NCI-H2171 treated with DMSO at 0.1 percent for 48 hours (cell line): ENCODE results near the gene CRACR2B.

Source experiments
- DNase-seq: peaks from one replicate; lab custom pipeline; 2025; lab: John Stamatoyannopoulos, UW

The CRACR2B gene

DNA sequence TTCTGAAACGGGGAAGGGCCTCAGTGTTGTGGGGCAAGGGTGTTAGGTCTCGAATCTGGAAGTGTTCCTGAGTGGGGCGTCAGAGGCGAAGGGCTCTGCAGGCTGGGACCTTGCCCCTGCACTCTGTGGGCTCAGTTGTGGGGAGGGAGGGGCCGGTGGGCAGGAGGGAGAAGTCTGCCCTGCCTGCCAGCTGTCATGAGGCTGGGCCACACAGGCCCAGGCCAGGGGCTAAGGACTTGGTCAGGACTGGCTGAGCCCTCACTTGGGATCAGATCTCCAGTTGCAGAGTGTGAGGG, at the start of gene CRACR2B:
Gene CRACR2B, plus strand, starts transcription at position 23 of the 296 bp plus-strand sequence. CDS start 689 bp downstream, outside the sequence.
- no peak for DNase-seq

DNA sequence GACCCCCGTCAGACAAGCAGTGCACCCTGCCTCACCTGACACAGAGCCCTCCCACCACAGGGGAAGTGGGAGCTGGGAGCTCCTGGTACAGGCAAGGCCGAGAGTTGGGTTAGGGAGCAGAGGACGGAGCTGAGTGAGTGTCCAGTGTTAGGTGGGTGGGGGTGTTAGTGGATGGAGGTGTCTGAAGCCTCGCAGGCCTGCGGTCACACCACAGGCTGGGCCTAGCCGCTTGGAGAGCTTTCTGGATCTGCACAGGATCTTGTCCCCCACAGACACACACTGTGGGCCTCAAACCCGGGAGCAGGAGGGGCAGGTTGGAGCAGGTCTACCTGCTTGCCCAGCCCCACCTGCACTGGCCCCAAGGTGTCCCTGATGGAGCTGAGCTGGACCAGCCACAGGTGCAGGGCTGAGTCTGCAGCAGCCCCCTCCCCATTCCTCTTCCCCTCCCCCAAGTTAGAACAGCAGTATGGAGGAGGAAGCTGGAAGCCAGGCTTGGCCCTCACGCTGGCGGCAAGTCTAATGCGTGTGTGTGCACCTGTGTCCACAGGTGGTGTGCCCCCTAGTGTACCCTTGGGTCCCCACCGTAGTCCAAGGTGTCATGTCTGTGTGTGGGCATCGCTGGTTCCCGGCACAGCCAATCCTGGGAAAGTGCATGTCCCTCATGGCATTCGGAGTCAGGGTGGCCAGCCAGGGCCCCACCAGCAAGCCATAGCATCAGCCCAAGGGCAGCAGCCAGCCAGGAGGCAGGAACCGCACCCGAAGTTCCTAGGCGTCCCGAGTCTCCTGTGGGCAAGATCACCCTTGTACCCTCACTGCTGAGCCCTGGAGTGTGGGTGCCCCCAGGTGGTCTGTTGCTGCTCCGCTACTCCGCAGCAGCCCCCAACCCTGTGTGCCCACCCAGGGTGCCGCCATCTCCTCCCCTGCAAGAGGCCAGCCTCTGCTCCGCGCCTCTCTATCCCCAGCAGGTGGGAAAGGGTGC, 48.5 kb upstream of the CRACR2B start:
- DNase-seq: no peak

DNA sequence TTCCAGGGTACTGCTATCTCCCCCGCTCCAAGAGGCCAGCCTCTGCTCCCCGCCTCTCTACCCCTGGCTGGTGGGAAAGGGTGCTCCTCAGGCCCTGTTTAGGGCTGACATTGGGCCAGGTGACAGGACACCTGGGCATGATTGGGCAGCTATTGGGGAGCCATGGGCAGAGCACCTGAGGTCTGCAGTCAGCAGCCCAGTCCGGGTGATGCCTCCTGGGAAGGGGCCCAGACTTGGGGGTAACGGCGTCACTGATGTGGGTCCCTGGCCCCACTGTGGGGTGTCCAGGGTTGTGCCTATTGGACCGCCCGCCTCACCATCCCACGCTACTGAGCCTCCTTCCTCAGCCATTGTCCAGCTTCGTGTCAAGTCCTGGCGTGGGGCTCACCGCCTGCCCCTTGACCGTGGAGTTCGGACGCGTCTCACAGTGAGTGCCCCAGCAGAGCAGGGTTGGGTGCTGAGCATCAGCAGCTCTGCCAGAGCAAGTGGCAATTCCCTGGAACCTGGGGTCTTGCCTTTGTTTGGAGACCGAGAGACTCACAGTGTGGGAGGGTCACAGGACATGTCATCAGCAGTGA, 47.7 kb upstream of the CRACR2B start:
- no peak for DNase-seq

DNA sequence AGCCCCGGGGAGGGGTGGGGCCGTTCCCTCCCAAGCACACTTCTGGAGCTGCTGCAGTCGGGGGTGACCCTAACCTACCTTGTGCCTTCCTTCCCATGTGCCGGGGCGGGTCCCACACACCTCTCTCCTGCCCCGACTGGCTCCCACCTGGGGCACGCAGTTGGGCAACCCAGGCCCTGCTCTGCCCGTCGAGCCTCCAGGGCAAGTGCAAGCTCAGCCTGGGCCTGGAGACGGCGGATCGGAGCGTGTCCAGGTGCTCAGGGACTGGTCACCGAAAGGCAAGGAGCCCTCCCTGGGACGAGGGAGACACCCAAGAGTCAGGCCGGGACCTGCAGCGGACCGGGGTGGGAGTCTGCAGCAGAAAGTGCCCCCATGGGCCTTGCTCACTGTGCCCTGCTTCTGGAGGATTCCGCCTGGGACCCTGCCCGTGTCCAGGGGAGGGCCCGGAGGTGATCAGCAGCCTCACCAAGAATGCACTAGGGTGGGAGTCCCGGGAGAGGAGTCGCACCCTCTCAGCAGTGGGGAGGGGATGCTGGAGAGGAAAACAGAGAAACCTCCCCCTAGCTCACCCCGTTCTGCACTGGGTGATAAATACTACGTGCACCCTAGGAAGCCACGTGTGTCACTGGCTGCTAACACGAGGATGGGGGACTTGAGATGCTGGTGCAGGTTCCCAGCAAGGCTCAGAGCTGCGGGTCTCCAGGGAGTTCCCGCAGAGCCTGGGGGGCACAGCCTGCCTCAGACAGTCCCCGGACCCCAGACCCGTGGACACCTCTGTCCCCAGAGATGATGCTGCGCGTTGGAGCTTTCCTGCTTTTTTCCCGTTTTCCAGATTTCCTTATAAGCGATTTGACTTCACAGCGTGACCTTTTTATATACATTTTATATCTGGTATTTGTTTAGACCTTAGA, 45.2 kb upstream of the CRACR2B start:
- no peak for DNase-seq

DNA sequence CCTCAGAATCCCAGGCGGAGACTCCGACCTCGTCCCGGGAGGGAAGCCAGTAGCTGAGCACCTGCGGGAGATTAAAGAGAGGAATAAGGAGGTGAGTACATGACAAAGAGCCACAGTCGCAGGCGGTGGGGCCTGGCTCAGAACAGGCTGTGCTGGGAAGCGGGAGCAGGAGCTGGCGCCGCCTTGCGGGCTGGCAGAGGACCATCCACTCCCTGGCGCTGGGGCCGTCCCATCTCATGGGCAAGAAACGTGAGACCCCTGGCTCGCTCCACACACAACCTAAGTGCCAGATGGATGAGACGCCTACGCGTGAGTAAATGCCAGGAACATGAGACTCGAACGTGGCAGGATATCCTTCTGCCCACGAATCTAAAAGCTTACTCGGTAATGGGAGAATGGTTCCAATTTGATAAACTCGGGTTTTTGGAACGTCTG, 44.1 kb upstream of the CRACR2B start:
- peak; percentile 91 for DNase-seq

DNA sequence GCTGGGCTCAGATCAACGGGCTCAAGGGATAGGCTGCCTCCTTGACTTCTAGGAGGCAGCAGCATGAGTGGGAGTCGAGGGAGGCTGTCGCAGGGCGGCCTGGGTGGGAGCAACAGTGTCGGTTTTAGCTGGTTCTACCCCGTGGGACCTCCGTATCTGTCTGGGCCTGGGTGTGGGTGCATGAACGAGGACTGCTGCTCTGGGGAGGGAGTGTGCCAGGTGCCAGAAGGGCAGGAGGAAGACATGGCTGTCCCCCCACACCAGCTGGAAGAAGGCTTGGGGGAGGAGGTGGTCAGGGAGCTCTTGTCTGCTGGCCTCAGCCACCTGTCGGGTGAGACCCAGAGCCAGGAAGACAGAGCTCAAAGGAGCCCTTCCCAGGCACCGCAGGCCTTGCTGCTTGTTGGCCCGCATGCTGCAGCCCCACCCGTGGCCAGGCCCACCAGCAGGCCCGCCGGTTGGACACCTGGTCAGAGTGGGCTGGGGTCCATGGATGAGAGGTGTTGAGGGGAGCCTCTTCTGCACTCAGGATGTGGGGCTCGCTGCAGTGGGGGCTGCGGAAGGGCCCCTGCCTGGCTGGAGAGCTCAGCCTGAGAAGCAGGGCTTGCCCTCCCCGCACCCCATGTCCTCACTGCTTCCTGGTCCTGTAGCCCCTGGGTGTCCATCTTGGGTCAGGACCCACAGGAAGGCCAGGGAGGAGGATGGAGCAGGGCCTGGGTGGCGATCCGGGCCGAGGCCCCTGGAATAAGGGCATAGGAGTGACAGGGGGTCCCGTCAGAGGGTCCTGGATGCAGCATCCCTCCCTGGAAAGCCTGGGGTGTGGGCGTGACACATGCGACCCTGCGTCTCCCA, 41.3 kb upstream of the CRACR2B start:
- no peak for DNase-seq

DNA sequence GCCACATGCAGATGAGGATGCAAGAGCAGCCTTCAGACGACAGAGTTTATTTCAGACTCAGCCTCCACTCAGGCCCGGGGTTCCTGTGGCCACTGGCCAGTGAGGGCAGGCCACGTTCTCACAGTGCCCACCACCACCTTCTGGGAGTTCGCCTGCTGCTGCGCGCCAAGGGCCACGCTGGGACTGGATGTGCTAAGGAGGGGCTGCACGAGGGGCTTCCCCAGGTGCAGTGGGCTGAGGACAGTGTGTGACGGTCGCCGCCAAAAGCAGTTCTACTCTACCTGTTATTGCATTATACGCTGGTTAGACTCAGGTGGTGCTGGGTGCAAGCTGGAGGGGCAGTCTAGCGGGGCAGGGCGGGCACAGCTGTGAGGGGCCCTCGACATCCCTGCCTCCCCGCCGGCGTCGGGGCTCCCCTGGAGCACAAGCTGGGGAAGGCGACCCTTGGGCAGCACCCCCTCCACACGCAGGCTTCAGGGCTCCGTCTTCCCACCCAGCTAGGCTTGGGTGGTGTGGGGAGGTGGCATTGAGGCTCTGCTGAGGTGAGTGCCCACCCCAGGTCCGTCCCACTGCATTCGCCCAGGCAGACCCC, 40.5 kb upstream of the CRACR2B start:
- DNase-seq: no peak

DNA sequence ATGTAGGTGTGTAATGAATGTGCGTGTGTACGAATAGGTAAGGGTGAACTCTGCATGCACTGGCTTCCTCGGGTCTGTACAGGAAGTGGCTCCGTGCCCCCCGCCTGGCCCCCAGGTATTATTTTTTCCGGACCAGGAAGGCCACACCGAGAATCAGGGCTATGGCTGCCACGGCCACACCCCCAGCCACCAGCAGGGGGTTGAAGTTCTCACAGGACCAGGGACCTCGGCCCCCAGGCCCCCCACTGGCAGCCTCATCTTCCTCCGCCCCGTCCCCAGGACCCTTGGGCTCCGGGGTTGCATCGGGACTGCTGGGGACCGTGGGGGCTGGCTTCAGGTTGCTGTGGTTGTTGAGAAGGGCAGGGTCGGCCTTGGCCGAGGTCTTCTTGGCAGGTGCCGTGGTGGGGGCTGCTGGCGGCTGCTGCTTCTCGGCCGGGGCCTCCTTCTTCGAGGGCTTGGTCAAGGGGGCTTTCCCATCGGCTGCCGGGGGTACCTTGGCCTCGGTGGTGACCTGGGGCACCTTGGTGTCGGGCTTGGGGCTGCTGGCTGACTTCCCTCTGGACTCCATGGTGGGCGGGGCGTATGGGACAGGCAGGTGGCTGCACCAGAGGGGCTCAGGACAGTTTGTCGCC, 39.6 kb upstream of the CRACR2B start:
- no peak for DNase-seq

DNA sequence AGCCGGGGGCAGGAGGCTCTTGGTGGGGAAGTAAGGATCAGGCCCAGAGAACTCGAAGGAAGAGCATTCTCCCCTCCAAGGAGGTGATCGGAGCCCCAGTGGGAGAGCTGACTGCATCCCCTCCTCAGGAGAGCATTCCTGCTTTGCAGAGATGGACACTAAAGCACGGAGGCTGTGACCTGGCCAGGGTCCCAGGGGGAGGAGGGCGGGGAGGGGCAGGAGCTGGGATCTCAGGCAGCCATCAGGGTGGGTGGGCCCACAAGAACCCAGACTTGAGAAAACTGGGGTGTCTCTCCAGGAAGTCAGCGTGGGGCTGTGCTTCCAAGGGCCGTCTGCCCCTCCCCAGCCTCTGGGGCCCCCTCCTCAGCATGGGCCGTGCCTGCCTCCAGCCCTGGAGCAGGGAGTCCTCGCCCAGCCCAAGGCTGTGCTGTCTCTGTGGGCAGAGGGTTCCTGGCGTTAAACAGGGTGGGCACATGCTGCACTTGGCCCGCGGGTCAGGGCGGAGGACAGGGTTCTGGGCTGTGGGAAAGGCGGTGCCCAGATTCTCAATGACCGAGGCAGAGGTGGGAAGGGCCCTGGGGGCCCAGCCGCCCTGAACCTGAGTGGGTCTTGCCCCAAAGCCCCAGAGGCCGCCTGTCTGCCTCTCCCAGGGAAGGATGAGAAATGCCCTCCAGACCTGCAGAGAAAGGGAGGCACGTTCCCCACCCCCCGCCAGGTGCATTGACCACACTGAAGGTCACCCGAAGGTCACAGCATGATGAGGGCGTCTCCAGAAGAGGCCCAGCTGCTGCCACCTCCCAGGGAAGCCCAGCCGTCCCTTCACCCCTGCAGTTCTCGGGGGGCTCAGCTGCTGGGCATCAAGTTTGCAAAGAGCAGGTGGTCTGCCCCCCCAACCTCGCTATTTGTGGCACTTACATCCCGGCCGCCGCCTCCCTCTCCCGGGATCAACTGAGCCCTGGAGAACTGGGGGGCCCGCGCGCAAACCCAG, 38.5 kb upstream of the CRACR2B start:
- no peak for DNase-seq

DNA sequence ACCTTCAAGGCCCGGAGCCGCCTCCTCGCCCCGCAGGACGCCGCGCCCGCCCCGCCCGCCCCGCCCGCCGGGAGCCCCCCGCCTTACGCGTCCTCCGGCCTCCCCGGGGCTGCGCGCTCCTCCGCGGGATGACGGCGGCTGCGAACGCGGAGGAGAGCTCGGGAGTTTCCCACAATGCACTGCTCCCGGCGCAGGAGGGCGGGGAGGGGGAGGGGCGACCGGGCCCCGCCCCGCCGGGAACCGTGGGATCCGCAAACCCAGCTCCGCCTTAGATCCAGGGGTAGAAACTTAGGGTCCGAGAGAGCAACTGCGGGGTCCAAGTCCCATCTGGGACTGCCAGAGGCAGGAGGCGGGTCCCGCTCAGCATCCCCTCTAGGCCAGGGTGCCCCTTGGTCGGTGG, 37.8 kb upstream of the CRACR2B start, which contains the start of gene CEND1:
Gene CEND1, minus strand, starts transcription at position 148 of the 400 bp plus-strand sequence. CDS start 1,514 bp downstream, outside the sequence.
- DNase-seq: peak; percentile 13

DNA sequence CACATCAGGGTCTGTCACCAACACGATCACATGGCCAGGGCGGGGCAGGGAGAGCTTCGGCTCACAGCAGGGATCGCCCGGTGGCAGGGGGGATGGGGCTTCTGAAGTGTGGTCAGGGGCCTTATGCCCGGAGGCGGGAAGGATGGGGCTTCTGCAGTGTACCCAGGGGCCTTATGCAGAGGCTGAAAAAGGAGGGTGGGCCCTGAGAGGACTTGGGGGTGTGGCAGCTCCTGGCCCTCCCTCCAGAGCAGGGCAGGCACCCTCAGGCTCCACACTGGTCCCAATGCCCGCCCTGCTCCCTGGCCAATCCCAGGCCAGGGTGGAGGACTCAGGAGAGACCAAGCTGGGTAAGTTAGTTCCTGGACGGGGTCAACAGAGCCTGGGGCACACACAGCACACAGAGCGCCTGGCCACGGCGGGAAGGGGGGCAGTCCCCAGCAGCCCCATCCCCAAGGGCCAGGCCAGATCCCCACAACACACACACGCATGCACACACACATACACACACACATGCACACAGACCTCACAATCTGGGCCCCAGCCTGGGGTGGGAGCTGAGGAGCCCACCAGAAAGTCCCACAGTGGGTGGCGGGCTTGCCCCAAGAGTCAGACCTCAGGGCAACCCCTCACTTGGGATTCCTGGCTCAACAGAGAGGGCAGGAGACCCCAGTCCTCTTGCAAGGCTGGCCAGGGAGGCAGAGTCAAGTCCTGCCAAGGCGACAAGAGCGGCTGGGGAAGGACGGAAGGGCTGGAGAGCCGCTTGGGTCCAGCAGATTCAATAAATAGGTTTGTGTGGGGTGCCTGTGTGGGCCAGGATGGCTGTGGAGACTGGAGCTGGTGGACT, 36.8 kb upstream of the CRACR2B start:
- no peak for DNase-seq

DNA sequence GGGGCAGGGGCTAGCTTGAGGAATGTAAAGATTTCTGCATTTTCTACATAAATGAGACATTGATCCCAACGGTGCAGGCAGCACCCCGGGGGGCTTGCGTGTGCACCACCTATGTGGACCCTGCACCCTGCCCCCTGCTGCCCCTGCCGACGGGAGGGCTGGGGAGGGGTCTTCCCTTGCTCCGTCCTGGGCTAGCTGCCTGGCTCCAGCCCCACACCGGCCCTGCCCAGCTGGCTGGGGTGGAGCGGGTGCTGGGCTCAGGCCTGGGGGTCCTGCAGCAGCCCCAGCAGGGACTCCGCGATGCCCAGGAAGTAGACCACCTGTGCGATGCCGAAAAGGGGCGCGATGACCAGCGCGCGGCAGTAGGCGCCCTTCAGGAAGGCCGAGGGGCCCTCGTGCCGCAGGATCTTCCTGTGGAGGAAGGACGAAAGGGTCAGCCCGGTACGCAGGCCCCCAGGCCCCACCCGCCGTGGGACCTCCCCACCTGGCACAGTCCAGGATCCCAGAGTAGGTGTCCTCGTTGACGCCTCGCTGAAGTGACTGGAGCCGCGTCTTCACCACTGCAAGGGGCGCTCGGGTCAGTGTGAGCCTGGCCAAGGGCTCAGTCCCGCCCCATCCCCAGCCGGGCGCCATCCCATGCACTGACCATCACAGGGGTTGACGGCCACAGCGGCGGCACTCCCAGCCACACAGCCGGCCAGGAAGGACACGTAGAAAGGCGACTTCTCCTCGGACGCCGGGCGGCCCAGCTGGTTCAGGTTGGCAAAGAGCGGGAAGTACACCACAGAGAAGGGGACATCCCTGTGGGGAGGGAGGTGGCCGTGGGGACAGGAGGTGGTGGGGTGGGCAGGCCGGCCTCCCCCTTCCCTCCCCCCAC, 35.8 kb upstream of the CRACR2B start:
- DNase-seq: no peak

DNA sequence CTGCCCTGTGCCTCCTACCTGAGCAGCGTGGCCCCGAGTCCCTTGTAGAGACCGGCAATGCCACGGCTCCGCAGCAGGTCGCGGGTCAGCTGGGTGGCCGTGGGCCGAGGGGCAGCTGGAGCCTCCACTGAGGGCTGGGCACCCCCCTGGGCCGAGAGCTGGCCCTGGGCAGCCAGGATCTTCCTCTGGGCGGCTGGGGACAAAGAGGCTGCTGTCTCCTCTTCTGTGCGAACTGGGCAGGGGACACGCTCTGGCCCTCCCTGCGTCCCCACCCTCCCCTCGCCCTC, 35.2 kb upstream of the CRACR2B start:
- no peak for DNase-seq

DNA sequence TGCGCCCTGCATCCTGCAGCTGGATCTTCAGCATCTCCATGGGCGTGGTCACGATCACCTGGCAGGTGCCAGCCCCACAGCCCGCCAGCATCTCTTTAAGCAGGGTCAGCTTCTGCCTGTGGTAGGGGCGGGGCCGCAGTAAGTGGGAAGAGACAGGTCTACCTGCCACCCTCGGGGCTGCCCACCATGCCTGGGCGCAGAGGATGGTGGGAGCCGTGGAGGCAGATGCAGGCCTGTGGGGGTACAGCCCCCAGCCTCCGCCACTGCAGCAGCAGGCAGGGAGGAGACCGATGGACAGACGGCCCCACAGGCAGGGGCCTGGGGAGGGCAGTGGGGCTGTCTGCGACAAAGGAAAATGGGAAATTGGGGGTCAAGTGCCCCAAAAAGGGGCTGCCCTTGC, 34.8 kb upstream of the CRACR2B start:
- no peak for DNase-seq

DNA sequence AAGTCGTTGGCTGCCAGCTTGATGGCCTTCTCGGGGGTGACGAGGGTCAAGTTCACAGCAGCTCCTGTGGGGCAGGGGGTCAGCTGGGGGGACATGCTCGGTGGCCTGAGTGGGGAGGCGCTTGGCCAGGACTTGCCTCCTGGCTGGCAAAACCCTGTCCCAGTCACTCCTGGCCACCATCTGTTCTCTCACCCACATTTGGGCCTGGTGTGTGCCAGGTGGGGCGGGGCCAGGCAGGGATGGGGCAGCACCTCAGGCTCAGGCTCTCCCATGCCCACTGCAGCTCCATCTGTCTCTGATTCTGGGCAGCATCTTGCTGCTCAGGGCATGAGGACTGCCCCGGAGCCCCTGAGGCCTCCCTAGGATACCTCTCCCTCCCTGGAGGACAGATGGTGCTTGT, 34.2 kb upstream of the CRACR2B start:
- DNase-seq: peak; percentile 18

DNA sequence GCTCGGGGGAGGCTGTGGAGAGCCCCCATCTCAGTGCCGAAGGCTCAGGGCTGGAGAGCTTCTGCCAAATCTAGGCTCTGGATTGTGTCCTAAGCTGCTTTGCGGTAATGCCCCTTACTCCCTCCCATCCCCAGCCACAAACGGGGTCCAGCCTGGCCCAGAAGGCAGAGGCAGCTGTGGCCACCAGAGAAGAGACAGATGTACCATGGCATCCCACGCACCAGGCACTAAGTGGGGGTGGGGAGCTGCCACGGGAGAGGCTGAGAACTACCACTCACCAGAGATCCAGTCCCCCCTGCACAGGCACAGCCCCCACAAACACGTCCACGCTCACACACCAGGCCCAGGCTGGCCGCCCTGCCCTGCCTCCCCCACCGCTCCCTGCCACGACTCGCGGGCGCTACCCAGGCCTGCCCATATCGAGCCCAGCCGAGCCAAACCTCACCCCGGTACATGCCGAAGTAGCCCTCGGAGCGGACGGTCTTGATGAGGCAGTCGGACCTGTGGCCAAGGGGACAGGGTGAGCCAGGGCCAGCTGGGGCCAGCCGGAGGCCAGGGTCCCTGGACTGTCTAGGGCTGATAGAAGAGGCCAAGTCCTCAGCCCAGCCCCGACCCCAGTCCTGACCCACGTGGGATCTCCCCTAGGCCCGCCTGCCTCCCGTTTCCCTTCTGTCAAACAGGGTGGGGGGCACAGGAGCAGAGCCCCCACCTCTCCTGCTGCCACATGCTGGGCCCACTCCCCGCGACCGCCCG, 33.5 kb upstream of the CRACR2B start:
- no peak for DNase-seq
